Activated naive CD4-positive, alpha-beta T cell treated with anti-CD3 and anti-CD28 coated beads, Interleukin-2, amount 50 U/mL, for 72 hours (primary cell): Measurements from ENCODE around the gene GRK3. TPM values are rescaled to one million over a fixed set of nuclear protein-coding genes. Genes with fewer than 3 reads are reported as not detected.

ENCODE experiments used
- ATAC-seq, 2 donors: fragments of 150-1000 bp; cut with Tn5 transposase; 2 replicates each; pipeline ENCODE4 v1.10.0; 2021; ENCODE audit warnings: mild to moderate bottlenecking in 2 of 2, moderate library complexity in 2 of 2
- DNase-seq, 2 donors: peaks; one replicate each; pipeline ENCODE4 v3.0.0; 2021 to 2022; ENCODE audit warnings: low spot score in 2 of 2
- H3K27ac Mint-ChIP-seq, 2 donors: one replicate each; pipeline ENCODE4 v1.8.0; 2022; ENCODE audit warnings: mild to moderate bottlenecking in 2 of 2, mixed read lengths in 2 of 2
- H3K36me3 Mint-ChIP-seq, 2 donors: one replicate each; pipeline ENCODE4 v1.8.0; 2022; ENCODE audit warnings: mixed read lengths in 2 of 2
- H3K9me3 Mint-ChIP-seq, 2 donors: one replicate each; pipeline ENCODE4 v1.8.0; 2022; ENCODE audit warnings: mixed read lengths in 2 of 2
- total RNA-seq, 2 donors: library from RNA; stranded (reverse); gene quantifications; one replicate each; pipeline ENCODE4 v1.2.3, GENCODE V29; 2022

GRK3 gene
- total RNA-seq, 2 donors from 2014 or later = 13.6 to 31.6 TPM

DNA sequence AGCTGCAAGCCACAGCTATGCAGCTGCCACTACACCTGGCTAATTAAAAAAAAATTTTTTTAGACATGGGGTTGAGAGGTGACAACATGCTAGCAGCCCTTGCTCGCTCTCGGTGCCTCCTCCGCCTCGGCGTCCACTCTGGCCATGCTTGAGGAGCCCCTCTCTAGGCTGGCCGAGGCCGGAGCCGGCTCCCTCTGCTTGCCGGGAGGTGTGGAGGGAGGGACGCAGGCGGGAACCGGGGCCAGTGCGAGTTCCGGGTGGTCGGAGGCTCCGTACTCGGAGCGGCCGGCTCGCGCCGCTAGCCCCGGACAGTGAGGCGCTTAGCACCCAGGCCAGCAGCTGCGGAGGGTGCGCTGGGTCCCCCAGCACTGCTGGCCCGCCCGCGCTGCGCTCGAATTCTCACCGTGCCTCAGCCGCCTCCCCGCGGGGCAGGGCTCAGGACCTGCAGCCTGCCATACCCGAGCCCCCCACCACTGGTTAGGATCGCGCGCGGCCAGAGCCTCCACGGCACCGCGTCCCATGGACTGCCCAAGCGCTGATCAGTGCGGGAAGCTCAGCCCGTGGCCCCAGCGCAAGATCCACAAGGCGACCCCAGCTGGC, 188.2 kb downstream of the GRK3 start:
- DNase-seq (no peak), ATAC-seq (no peak)
- H3K36me3 Mint-ChIP-seq = peaks cover 0 to 12% of the 10 kb centered on the region in 2 donors
- H3K27ac Mint-ChIP-seq = no peak overlapping the region
- no peaks in the 10 kb centered on the region for H3K9me3 Mint-ChIP-seq

DNA sequence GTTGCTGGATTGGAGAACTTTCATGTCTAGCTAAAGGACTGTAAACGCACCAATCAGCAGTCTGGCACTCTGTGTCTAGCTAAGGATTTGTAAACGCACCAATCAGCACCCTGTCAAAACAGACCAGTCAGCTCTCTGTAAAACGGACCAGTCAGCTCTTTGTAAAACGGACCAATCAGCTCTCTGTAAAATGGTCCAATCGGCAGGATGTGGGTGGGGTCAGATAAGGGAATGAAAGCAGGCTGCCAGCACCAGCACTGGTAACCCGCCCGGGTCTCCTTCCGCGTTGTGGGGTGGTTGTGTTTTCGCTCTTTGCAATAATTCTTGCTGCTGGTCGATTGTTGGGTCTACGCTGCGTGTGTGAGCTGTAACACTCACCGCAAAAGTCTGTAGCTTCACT, 188.8 kb downstream of the GRK3 start:
- H3K9me3 Mint-ChIP-seq = no peaks in the 10 kb centered on the region
- H3K27ac Mint-ChIP-seq = peak overlapping the region in 1 of 2 donors; percentile 48
- ATAC-seq = no peak
- no peak for DNase-seq
- H3K36me3 Mint-ChIP-seq = peaks cover 0 to 10% of the 10 kb centered on the region in 2 donors

DNA sequence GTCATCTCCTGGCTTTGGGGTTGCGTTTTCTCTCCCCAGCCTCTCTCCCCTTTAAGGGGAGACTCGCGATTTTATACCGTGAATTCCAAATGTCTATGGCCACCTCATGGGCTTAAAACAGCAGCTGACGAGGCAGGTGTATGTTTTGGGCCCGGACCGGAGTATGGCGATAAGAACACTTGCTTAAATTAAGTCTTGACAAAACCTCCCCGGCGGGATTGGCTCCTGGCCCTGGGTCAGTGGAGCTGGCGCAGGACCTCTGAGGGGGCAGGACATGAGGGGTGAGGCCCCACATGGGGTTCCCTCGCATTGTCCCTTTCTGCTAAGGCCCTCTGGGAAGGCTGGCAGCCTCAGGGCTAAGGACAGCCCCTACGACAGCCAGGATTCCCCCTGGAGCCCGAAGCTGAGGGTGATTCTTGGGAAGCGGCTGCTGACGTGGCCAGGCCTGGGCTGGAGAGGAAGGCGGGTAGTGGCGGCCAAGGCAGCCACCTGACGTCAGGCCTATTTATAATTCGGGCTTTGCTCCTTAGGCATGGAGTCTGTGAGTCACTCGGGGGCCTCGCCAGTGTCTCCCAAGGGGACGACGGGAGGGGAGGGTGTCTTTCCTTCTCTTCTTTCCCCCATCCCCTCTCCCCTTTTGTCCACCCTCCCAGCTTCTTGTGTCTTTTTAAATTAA, 190.2 kb downstream of the GRK3 start:
- DNase-seq (no peak), ATAC-seq (no peak)
- H3K36me3 Mint-ChIP-seq = peaks cover 0 to 10% of the 10 kb centered on the region in 2 donors
- no peak overlapping the region for H3K27ac Mint-ChIP-seq
- no peaks in the 10 kb centered on the region for H3K9me3 Mint-ChIP-seq

DNA sequence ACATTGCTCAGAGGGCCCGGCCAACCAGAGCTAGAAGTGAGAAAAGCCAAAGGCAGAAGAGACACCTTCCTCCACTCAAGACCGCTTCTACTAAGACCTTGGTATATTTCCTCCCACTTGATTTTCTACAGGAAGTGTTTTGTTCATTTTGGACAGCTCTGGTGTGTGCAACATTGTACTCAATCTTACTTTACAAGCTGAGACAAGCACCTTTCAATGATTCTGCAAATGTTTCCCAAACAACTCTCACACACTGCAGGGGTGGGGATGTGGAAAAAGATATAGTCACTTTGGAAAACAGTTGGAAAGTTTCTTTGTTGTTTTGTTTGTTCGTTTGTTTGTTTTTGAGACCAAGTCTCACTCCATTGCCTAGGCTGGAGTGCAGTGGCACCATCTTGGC, 193.2 kb downstream of the GRK3 start:
- Mint-ChIP-seq H3K36me3 (no peaks in the 10 kb centered on the region), H3K27ac (no peak overlapping the region), H3K9me3 (no peaks in the 10 kb centered on the region)
- ATAC-seq (no peak), DNase-seq (no peak)

DNA sequence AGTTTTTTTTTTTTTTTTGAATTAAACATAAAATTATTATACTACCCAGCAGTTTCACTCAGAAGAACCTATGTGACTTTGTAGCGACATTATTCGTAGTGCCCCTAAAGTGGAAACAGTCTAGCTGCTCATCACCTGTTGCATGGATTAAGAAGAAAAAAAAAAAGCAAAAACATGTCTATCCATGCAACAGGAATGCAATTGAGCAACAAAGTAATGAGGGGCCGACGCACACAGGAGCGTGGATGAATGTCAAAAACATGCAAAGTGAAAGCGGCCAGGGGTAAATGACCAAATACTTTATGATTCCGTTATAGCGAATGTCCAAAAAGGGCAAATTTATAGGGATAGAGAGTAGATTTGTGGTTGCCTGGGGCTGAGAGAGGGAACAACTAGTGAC, 193.8 kb downstream of the GRK3 start:
- H3K36me3 Mint-ChIP-seq = no peaks in the 10 kb centered on the region
- DNase-seq (no peak), ATAC-seq (no peak)
- no peaks in the 10 kb centered on the region for H3K9me3 Mint-ChIP-seq
- no peak overlapping the region for H3K27ac Mint-ChIP-seq

DNA sequence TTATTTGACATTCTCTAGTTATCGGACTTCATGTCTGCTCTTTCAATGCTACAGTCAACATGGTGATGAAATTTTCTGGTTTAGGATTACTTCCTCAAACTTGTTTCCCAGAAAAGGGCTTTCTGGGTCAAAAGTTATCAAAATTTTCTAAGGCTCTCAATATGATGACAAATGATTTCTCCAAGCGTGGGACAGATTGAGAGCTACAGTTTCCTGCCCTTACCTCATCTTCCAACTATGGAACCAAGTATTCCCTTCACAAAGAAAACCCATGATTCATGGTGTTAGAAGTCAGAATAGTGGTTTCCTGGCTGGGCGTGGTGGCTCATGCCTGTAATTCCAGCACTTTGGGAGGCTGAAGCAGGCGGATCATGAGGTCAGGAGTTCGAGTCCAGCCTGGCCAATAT, 195.4 kb downstream of the GRK3 start:
- DNase-seq = no peak
- Mint-ChIP-seq H3K9me3 (no peaks in the 10 kb centered on the region), H3K27ac (no peak overlapping the region), H3K36me3 (no peaks in the 10 kb centered on the region)
- no peak for ATAC-seq

DNA sequence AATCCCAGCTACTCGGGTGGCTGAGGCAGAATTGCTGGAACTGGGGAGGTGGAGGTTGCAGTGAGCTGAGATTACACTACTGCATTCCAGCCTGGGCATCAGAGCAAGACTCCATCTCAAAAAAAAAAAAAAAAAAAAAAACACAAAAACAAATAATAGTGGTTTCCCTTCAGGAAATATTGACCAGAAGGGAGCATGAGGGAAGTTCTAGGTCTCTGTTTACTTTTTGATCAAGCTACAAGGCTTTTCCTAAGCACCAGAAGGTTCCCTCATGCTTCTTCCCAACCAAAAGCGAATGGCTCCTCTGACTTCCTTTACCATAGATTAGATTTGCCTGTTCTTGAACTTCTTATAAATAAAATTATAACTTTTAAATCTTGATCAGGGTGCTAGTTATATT, 195.8 kb downstream of the GRK3 start:
- no peak for DNase-seq
- H3K9me3 Mint-ChIP-seq = no peaks in the 10 kb centered on the region
- ATAC-seq = no peak
- H3K27ac Mint-ChIP-seq = no peak overlapping the region
- peaks cover 0 to 2% of the 10 kb centered on the region in 2 donors for H3K36me3 Mint-ChIP-seq

DNA sequence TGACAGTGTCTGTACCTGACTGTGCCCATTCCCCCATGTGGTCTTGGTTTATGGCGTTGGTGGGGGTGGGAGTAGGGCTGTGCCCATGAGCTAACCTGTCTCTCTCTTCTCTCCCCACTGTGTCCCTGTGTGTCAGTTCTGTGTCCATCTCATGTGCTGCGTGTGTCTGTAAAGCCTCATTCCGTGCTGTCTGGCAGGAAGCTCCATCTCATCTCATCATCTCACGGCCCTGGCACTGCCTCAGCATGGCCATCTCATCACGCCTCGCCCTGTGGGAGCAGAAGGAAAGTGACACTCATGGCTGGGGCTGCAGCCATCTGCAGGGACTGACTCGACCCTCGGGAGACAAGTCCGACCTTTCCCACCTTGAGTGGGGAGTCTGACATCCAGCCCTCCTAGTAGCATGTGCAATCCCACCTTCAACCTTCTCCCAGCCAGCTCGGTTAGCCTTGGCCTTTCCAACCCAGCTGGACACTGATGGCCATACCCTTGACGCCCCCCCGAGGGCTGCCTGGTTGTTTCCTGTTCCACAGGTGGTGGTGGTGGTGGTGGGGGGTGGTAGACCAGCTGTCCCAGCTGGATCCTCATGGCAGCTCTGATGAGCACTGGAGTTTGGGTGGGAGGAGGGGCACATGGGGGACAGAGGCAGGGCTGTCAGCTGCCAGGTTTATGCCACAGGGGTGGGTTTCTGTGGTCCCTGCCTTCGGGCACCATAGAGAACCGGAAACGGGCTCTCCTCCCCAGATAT, 196.5 kb downstream of the GRK3 start:
- H3K36me3 Mint-ChIP-seq = peaks cover 0 to 9% of the 10 kb centered on the region in 2 donors
- H3K27ac Mint-ChIP-seq = peak overlapping the region in 1 of 2 donors; percentile 4
- DNase-seq = no peak
- H3K9me3 Mint-ChIP-seq = peaks cover 4% of the 10 kb centered on the region in 2 donors
- no peak for ATAC-seq

DNA sequence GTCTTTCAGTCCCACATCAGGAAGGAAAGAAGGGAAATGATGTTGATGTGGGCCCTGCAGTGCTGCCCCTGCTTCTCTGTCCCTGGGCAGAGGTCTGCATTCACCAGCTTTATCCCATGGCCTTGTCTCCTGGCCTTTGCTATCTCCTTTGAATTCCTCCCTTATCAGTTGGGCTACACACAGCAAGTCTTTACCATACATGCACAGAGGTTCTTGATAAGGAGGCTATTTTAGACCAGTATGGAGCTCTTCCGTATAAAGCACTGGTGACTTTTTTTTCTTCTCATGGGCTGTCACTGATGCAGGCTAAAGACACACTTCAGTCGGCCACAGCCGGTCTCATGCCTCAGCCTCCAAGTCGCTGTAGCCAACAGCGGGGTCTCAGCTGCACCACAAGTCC, 197.7 kb downstream of the GRK3 start:
- DNase-seq = no peak
- Mint-ChIP-seq H3K27ac (peak overlapping the region in 1 of 2 donors; percentile 73), H3K36me3 (peaks cover 9 to 20% of the 10 kb centered on the region in 2 donors), H3K9me3 (peaks cover 15 to 16% of the 10 kb centered on the region in 2 donors)
- ATAC-seq = no peak

DNA sequence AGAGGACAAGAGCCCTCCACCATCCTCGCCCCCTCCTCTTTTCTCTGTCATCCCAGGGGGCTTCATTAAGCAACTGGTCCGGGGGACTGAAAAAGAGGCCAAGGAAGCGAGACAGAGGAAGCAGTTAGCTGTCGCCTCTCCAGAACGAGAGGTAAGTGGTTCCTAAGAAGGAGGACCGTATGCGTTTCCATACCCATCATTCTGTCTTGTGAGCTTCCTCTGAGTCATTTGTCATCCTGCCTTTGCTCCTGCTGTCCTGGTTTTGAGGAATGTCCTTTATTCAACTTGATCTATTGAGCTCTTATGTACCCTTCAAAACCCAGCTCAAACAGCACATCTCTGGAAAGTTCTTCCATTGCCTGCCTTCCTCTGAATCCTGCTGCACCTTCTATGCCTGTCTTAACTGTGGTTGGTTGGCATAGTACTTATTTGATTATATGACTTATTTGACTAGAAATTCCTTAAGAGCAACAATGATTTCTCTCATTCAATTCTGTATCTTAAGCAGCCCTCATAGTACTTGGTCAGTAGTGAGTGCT, 198.8 kb downstream of the GRK3 start:
- ATAC-seq (no peak), DNase-seq (no peak)
- peaks cover 9 to 32% of the 10 kb centered on the region in 2 donors for H3K36me3 Mint-ChIP-seq
- H3K9me3 Mint-ChIP-seq = peaks cover 16 to 23% of the 10 kb centered on the region in 2 donors
- no peak overlapping the region for H3K27ac Mint-ChIP-seq

DNA sequence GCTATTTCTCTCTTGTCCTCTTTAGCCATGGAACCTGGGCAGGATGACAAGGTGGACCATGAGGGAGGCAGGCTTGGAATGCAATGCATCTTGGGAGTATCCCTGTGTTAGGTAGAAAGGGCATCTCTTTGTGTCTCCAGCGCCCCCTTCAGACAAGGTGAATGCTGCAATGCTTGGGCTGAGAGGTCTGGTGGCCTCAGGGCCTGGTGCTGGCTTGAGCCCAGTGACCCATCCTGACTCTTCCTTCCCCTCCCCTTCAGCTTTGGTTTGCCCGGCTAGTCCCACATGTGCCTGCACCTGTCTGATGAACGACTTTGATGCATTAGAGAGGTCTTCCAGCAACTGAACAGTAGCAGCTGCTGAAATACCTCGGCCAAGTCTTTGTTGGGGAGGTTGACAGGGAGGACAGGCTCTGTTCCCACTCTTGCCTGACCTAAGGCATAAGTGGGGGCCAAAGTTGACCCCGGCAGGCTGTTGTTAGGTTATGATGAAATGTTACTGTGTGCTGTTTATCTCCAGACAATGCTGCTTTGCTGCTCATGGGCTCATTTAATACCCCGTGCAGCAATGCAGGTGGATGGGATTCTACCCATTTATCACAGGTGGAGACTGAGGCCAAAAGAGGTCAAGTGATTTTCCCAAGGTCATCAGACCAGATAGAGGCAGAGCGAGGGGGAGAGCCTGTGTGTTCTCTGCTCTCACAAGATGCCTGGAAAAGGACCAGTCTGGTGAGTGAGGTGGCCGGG, 200.0 kb downstream of the GRK3 start:
- Mint-ChIP-seq H3K36me3 (peaks cover 9 to 43% of the 10 kb centered on the region in 2 donors), H3K9me3 (peaks cover 16 to 30% of the 10 kb centered on the region in 2 donors), H3K27ac (no peak overlapping the region)
- ATAC-seq (no peak), DNase-seq (no peak)

DNA sequence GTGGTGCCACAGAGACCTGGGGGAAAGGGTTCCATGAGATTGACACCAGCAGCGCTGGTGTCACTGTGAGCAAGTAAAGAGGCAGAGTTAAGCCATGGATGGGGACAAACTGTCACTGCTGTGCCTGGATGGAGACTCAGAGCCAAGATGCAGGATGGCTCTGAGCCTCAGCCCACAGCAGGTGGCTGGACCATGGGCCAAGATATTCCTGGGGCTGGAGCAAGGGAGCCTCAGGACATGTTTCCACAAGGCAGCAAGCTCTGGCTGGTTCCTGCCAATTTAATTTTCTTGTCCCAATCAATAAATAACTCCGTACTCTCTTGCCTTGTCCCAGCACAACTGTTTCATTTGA, 200.5 kb downstream of the GRK3 start:
- ATAC-seq (no peak), DNase-seq (no peak)
- peaks cover 9 to 49% of the 10 kb centered on the region in 2 donors for H3K36me3 Mint-ChIP-seq
- no peak overlapping the region for H3K27ac Mint-ChIP-seq
- H3K9me3 Mint-ChIP-seq = peaks cover 16 to 36% of the 10 kb centered on the region in 2 donors

DNA sequence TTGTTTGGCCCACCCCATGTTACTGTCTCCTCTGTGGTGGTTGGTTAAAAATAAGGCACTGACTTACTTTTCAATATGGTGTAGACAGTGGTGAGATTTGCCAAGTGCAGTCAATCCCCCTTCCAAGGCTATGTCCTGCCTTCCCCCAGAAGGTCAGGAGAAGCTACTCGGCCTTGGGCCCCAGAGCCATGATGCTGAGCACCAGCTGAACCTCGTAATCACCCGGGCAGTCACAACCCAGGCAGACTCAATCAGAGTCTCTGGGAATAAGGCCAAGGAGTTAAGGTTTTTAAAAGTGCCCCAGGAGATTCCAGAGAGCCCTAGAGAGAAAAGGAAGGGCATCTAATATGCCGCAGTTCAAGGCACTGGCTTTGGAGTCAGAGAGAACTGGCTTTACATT, 201.3 kb downstream of the GRK3 start:
- H3K9me3 Mint-ChIP-seq = peaks cover 16 to 36% of the 10 kb centered on the region in 2 donors
- DNase-seq (no peak), ATAC-seq (no peak)
- peaks cover 9 to 57% of the 10 kb centered on the region in 2 donors for H3K36me3 Mint-ChIP-seq
- H3K27ac Mint-ChIP-seq = no peak overlapping the region

DNA sequence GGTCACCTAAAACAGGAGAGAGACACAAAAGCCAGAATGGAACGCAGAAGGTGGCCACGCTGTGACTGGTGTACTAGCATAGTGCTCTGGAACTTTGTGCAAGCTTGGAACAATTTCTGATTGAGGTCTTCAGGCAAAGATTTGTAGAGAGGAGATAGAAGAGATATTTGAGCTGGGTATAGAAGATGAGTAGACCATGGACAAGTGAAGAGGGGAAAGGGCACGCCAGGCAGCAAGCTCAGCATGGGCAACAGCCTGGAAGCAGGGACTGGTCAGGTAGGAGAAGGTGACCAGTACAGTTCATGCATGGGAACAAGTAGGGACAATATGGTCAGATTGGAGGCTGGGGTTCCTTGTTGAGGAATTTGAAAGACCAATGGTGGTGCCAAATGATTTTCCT, 201.9 kb downstream of the GRK3 start:
- H3K27ac Mint-ChIP-seq = no peak overlapping the region
- DNase-seq (no peak), ATAC-seq (no peak)
- peaks cover 9 to 58% of the 10 kb centered on the region in 2 donors for H3K36me3 Mint-ChIP-seq
- H3K9me3 Mint-ChIP-seq = peaks cover 16 to 36% of the 10 kb centered on the region in 2 donors

DNA sequence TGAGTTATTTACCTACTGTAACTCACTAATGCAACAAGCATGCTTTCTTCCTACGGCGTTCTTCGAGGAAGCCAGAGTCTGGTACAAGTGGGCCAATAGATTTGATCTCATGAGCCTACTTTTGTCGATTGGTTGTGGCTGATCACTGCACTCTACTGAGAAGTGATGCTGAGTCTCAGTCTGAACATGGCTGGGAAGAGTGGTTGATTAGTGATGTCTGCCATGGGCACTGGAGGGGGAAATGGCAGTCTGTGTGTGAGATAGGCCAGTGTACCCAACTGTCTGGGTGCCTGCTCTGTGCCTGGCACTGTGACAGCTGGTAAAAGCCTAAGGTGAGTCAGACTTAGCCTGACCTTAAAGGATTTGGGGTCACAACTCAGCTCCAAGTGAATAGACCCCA, 205.9 kb downstream of the GRK3 start:
- peaks cover 16 to 36% of the 10 kb centered on the region in 2 donors for H3K9me3 Mint-ChIP-seq
- ATAC-seq (peak in 1 of 2 donors; percentile 13), DNase-seq (no peak)
- H3K27ac Mint-ChIP-seq = no peak overlapping the region
- peaks cover 9 to 56% of the 10 kb centered on the region in 2 donors for H3K36me3 Mint-ChIP-seq

DNA sequence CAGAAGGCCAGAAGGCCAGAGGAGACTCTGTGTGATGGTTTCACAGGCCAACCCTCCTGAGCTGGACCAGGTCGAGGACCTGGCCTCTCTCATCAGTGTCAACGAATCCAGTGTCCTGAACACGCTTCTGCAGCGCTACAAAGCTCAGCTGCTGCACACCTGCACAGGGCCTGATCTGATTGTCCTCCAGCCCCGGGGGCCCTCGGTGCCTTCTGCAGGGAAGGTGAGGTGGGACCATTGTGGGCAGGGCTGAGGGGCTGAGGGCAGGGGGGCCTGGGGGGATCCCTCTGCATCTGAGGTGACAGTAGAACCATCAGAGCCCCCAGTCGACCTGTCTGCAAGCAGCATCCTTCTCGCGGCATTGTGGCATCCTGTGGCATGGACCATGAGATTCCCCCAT, 207.8 kb downstream of the GRK3 start:
- Mint-ChIP-seq H3K27ac (peak overlapping the region in 1 of 2 donors; percentile 72), H3K36me3 (peaks cover 0 to 37% of the 10 kb centered on the region in 2 donors), H3K9me3 (peaks cover 0 to 18% of the 10 kb centered on the region in 2 donors)
- DNase-seq (no peak), ATAC-seq (peak in 1 of 2 donors; percentile 14)
